HG03135 (cell line): Measurements from ENCODE around the gene CDK5RAP2.
"Not testable (repeated sequence)": the region's sequence is repeated elsewhere in the genome, so short reads cannot be mapped to it uniquely, and the experiment has no call there.

Source experiments
- ATAC-seq: cut with Tn5 transposase; IDR thresholded peaks from one replicate; pipeline ENCODE4 v1.9.1; 2021; ENCODE audit warnings: mild to moderate bottlenecking, moderate library complexity; ENCODE audit not compliant: unreplicated experiment

The CDK5RAP2 gene

GRCh38 chr9:120515996-120516395 is 64.0 kb downstream of the CDK5RAP2 start:
- not testable (repeated sequence) for ATAC-seq

GRCh38 chr9:120515481-120515880 is 64.5 kb downstream of the CDK5RAP2 start:
- not testable (repeated sequence) for ATAC-seq

- ATAC-seq: no peak
These were observed 65.6 kb downstream of the CDK5RAP2 start for GRCh38 chr9:120514405-120514804.

- ATAC-seq: no peak
These were observed 66.1 kb downstream of the CDK5RAP2 start for GRCh38 chr9:120513825-120514396.

- ATAC-seq: no peak
These were observed 69.2 kb downstream of the CDK5RAP2 start for GRCh38 chr9:120510816-120511215.

- no peak for ATAC-seq
These were observed 71.9 kb downstream of the CDK5RAP2 start for GRCh38 chr9:120507936-120508510.

- no peak for ATAC-seq
These were observed 74.8 kb downstream of the CDK5RAP2 start for GRCh38 chr9:120505186-120505585.

- ATAC-seq: no peak
These were observed 79.2 kb downstream of the CDK5RAP2 start for GRCh38 chr9:120500733-120501132.

GRCh38 chr9:120497865-120498264 is 82.1 kb downstream of the CDK5RAP2 start:
- ATAC-seq: not testable (repeated sequence)

GRCh38 chr9:120496438-120496837 is 83.5 kb downstream of the CDK5RAP2 start:
- ATAC-seq: not testable (repeated sequence)

- ATAC-seq: peak; percentile 92
These were observed 88.9 kb downstream of the CDK5RAP2 start for GRCh38 chr9:120490888-120491595.

- no peak for ATAC-seq
These were observed 93.1 kb downstream of the CDK5RAP2 start for GRCh38 chr9:120486835-120487234.

- no peak for ATAC-seq
These were observed 93.6 kb downstream of the CDK5RAP2 start for GRCh38 chr9:120486347-120486746.

- ATAC-seq: no peak
These were observed 94.2 kb downstream of the CDK5RAP2 start for GRCh38 chr9:120485788-120486187.

GRCh38 chr9:120484162-120484561 is 95.8 kb downstream of the CDK5RAP2 start:
- no peak for ATAC-seq

- ATAC-seq: no peak
These were observed 97.4 kb downstream of the CDK5RAP2 start for GRCh38 chr9:120482424-120483186.

- no peak for ATAC-seq
These were observed 98.1 kb downstream of the CDK5RAP2 start for GRCh38 chr9:120481846-120482245.

GRCh38 chr9:120481248-120481647 is 98.7 kb downstream of the CDK5RAP2 start:
- ATAC-seq: no peak

GRCh38 chr9:120480707-120481106 is 99.3 kb downstream of the CDK5RAP2 start:
- no peak for ATAC-seq

GRCh38 chr9:120478208-120478607 is 101.8 kb downstream of the CDK5RAP2 start:
- ATAC-seq: no peak

GRCh38 chr9:120477534-120478001 is 102.4 kb downstream of the CDK5RAP2 start:
- ATAC-seq: no peak
